ENCODE results near the gene NKAIN2.
"Not testable (repeated sequence)": the region's sequence is repeated elsewhere in the genome, so short reads cannot be mapped to it uniquely, and the experiment has no call there.

Gene NKAIN2

GRCh38 chr6:124536842-124537191 is 733.2 kb downstream of the NKAIN2 start:
- TF ChIP-seq, protein P1, sequence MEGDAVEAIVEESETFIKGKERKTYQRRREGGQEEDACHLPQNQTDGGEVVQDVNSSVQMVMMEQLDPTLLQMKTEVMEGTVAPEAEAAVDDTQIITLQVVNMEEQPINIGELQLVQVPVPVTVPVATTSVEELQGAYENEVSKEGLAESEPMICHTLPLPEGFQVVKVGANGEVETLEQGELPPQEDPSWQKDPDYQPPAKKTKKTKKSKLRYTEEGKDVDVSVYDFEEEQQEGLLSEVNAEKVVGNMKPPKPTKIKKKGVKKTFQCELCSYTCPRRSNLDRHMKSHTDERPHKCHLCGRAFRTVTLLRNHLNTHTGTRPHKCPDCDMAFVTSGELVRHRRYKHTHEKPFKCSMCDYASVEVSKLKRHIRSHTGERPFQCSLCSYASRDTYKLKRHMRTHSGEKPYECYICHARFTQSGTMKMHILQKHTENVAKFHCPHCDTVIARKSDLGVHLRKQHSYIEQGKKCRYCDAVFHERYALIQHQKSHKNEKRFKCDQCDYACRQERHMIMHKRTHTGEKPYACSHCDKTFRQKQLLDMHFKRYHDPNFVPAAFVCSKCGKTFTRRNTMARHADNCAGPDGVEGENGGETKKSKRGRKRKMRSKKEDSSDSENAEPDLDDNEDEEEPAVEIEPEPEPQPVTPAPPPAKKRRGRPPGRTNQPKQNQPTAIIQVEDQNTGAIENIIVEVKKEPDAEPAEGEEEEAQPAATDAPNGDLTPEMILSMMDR (IDR thresholded peaks at IDR 0.05; ENCODE audit: insufficient read depth, low read depth, low read length, missing control alignments), result no peak
- no peak for DNase-seq (ENCODE audit: low read depth)
- no peak overlapping the region for H3K4me3 ChIP-seq (ENCODE audit: low read depth, low read length)

GRCh38 chr6:124539096-124539495 is 735.4 kb downstream of the NKAIN2 start:
- H3K4me3 ChIP-seq (ENCODE audit: low read depth, low read length), result no peak overlapping the region
- TF ChIP-seq, protein P1 (IDR thresholded peaks at IDR 0.05; ENCODE audit: insufficient read depth, low read depth, low read length, missing control alignments), result no peak
- no peak for DNase-seq (ENCODE audit: low read depth)

- DNase-seq (ENCODE audit: low read depth), result no peak
- no peak overlapping the region for H3K4me3 ChIP-seq (ENCODE audit: low read depth, low read length)
- TF ChIP-seq, protein P1 (IDR thresholded peaks at IDR 0.05; ENCODE audit: insufficient read depth, low read depth, low read length, missing control alignments), result no peak
Observed at GRCh38 chr6:124541573-124541972, 737.9 kb downstream of the NKAIN2 start.

DNA sequence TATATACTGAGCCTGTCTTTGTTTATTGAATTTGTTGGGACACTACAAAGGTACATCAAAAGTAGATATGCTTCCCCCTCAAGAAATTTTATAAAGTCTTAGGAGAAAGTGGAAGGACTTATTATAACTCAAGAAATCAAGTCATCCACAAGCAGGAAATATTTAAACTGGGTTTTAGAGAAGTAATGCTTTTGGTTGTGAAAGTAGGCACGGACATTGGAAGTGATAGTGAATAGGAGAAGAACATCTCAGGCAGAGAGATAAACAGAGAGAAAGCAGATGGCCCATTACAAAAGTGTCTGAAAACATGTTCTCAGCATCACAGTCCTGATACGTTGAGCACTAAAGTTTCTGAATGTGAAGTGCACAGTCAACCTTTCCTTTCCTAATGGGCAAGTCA is 742.9 kb downstream of the NKAIN2 start:
- TF ChIP-seq, protein P1 (IDR thresholded peaks at IDR 0.05; ENCODE audit: insufficient read depth, low read depth, low read length, missing control alignments), result no peak
- no peak overlapping the region for H3K4me3 ChIP-seq (ENCODE audit: low read depth, low read length)

GRCh38 chr6:124551711-124552233 is 748.1 kb downstream of the NKAIN2 start:
- no peak for DNase-seq (ENCODE audit: low read depth)
- TF ChIP-seq, protein P1 (IDR thresholded peaks at IDR 0.05; ENCODE audit: insufficient read depth, low read depth, low read length, missing control alignments), result no peak

More for the DNA sequence above, 742.9 kb downstream of the NKAIN2 start:
- no peak for DNase-seq (ENCODE audit: low read depth)

GRCh38 chr6:124557873-124558272 is 754.2 kb downstream of the NKAIN2 start:
- TF ChIP-seq, protein P1 (IDR thresholded peaks at IDR 0.05; ENCODE audit: insufficient read depth, low read depth, low read length, missing control alignments), result no peak
- DNase-seq (ENCODE audit: low read depth), result no peak
- no peak overlapping the region for H3K4me3 ChIP-seq (ENCODE audit: low read depth, low read length)

More at GRCh38 chr6:124551711-124552233, 748.1 kb downstream of the NKAIN2 start:
- H3K4me3 ChIP-seq (ENCODE audit: low read depth, low read length), result no peak overlapping the region

DNA sequence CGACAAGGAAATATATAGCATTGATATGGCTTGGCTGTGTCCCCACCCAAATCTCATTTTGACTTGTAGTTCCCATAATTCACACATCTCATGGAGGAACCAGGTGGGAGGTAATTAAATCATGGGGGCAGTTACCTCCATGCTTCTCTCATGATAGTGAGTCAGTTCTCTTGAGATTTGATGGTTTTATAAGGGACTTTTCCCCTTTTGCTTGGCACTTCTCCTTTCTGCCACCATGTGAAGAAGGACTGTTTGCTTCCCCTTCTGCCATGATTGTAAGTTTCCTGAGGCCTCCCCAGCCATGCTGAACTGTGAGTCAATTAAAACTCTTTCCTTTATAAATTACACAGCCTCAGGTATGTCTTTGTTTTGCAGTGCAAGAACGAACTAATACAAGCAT is 756.4 kb downstream of the NKAIN2 start:
- not testable (repeated sequence) for H3K4me3 ChIP-seq (ENCODE audit: low read depth, low read length); DNase-seq (ENCODE audit: low read depth)

Data from GM12865 (cell line).